Measurements from ENCODE around the gene KLRF1.
A peak's percentile ranks its signal among the peaks of the same experiment; 100 is the strongest.

Gene KLRF1

DNA sequence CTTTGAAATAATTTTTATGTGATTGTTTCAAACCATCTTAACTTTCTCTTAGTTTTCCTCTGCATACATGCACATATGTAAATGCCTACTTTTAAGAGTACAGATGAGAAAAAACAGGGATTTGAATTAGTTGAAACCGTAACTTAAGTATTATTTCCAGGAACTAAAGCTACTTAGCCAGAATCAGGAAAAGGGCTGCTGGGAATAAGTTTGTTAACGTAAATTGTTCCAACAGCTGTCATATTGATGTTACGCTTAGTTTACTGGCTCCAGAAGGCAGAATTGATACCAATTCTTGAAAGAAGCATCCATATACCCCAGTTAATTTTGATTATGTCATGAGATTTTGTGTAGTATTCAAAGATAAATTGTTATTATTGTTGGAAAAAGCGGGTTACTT is 17.9 kb upstream of the KLRF1 start:
- DNase-seq (ENCODE audit: low spot score) = no peak

DNA sequence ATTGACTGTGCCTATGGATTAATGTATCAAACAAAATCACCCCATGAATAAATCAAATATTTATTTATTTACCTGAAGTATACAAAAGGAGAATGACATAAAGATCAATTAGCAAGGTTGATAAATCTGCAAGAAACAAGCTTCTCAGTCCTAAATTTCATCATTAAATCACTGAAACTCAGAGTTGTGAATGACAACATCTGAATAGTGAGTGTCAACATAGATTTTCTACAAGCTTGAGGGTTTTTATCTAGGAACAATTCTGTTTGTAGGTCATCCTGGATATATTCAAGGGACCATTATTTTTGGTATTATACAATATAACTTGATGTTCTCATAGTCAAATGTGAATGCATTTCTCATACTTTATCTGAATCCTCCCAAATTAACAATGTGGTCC is 17.4 kb upstream of the KLRF1 start:
- no peak for DNase-seq (ENCODE audit: low spot score)

DNA sequence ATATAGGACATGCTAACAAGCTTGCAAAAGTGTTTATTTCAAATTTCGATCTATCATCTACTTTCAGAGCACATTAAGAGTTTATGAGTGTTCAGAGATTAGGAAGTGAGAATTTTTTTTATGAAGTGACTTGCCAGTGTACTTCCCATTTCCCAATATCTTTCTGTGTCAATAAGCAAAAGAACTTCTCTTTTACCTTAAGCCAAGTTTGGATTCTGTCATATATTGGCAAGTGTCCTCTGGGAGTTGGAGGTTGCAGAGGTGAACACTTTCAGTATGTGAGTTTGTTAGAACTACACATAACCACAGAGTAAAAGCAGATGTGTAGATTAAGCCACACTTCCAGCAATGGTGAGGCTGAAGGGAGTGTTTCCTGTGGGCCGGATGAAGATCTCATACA is 16.6 kb upstream of the KLRF1 start:
- DNase-seq (ENCODE audit: low spot score) = no peak

DNA sequence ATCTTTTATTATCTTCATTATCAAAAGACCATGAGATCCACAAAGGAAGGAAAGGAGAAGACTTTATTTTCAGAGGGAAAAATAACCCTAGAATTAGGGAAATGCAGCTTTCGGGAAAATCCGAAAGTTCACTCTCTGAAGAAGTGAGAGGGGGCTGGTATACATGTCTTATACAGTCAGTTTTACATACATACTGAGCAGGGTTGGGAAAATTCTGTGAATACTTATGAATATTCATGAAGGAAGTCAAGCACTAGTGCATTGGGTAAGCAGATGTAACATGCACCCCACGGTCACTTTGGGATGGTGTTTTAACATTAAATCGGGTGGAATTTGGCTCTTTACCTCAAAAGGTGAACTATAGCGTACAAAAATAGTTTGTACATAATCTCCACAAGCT is 15.7 kb upstream of the KLRF1 start:
- DNase-seq (ENCODE audit: low spot score) = no peak

DNA sequence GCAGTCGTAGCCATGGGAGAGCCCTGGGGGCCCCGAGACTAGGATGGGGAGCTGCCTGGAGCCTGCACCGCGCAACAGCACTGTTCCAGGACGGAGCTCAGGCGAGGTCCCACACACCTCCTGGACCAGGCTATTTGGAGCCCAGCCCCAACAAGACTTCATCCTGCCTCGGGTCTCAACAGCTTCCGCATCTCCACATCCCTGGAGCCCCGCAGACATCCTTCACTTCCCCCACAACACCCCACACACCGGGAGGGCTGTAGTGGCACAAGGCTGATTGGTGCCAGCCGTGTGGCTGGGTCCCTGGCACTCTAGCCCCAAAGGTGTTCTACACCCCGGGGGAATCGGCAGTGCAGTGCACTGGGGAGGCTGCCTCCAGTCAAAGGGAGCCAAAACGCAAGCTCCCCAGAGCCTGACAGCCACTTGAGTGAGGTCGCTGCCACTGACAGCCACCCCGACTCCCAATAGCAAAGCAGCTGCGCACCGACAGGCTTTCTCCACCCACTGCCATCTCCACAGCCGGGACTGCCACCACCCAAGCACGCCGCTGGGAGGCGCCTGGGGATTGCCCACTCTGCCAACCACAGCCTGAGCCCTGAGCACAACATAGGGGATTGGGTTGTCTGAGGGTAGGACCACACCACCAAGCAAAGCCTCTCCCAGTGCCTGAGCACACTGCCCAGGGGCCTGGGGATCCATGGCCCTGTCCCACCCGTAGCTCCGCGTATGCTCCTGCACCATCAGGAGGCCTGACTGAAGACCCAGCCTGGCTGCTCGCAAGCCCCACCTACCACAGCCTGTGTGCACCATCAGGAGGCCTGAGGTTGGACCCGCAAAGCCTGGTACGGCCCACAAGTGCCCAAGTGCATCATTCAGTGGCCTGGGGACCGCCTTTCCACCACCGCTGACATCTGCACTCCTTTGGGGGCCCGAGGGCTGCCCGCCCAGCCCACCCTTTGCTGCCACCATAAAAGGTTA is 13.2 kb upstream of the KLRF1 start:
- DNase-seq (ENCODE audit: low spot score) = peak; percentile 86

DNA sequence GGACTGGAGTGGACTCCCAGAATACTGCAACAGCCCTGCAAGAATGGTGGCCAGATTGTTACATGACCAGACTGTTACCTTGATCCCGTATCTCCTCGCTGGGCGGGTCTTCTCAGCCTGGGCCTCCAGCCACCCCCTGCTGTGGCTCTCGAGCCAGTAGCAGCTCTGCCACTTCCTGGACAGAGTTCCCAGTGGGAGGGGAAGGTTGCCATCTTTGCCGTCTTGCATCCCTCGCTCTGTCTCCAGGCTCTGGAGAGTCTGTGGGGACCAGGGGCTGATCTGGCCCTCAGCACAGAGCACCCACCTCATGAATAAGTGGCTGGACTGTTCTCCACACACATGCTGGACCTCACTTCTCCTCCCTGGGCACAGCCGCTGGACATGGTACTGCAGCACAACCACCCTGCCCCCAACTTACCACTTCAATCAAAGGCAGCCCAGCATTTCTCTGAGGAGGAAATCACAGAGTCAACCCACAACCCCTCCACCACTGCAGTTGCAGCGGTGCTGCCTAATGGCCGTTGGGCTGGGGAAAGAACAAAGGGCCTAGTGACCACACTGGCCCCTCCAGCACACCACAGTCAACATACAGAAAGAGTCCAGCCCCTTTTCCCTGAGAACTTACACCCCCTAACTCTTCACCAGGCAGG is 6.9 kb upstream of the KLRF1 start:
- DNase-seq (ENCODE audit: low spot score) = no peak

DNA sequence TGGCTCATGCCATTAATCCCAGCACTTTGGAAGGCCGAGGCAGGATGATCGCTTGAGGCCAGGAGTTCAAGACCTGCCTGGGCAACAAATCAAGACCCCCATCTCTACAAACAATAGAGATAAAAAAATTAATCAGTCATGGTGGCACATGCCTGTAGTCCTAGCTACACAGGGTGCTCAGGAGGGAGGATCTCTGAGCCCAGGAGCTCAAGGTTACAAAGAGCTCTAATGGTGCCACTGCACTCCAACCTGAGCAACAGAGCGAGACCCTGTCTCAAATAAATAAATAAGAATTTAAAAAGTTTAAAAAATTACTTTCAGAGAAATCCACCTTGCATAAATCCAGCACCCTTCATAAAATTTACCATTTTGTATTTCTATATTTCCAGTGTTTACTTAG is 2.2 kb downstream of the KLRF1 start:
- no peak for DNase-seq (ENCODE audit: low spot score)

DNA sequence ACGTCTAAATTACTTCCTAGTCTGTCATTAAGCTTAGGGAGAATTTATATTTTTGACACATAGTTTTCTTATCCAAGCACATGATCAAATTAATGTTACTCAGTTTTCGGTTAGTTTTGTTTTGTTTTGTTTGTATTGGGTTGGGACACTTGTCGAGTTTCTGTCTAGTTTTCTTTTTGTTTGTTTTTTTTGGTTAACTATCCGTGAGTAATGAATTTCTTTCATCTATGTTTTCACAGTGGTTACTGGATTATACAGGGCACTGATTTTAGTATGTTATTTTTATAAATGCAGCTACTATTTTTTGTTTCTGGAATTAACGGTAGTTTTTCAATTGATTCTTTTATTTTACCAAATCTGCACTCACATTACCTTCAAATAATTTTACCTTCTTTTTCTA is 2.7 kb downstream of the KLRF1 start:
- DNase-seq (ENCODE audit: low spot score) = no peak

DNA sequence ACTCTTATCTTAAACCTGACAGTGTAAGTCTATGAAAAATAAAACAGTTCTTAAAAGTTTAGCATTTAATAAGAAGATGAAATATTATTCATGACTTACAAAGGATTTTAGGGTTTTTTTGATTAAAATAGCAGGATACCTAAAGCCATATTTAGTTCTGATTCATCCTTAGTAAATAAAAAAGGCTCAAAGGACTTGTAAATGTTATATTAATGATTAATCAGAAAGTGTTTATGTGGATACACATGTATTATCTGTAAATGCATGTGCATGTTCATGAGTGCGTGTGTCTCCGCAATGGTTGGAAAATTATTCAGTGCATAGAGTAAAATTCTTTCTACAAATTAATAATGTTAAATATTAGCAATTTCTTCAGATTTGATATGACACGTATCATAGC is 4.4 kb downstream of the KLRF1 start:
- DNase-seq (ENCODE audit: low spot score) = no peak

DNA sequence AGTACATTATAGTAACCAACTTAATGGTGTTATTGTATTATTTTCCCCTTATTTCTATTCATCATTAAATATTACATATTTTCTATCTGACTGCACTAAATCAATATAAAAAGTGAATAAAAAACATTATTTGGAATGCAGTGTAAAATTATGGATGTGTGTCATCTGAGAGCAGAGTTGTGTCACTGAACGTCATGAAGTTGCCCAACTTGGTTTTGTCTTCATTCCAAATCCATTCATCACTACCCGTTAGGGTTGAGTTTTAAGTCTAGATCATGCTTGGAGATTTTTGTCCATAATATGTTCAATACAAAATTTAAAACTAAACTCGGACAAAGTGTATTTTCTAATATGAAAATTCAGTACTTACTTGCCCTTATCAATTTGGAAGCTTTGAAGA is 16.1 kb downstream of the KLRF1 start:
- no peak for DNase-seq (ENCODE audit: low spot score)

DNA sequence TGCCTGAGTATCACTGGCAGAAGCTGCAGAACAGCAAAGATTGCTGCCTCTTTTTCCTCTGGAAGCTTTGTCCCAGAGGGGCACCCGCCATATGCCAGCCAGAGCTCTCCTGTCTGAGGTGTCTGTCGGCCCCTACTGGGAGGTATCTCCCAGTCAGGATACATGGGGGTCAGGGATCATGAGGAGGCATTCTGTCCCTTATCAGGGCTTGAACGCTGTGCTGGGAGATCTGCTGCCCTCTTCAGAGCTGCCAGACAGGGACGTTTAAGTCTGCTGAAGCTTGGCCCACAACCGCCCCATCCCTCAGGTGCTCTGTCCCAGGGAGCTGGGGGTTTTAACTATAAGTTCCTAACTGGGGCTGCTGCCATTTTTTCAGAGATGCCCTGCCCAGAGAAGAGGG is 21.6 kb downstream of the KLRF1 start:
- no peak for DNase-seq (ENCODE audit: low spot score)

DNA sequence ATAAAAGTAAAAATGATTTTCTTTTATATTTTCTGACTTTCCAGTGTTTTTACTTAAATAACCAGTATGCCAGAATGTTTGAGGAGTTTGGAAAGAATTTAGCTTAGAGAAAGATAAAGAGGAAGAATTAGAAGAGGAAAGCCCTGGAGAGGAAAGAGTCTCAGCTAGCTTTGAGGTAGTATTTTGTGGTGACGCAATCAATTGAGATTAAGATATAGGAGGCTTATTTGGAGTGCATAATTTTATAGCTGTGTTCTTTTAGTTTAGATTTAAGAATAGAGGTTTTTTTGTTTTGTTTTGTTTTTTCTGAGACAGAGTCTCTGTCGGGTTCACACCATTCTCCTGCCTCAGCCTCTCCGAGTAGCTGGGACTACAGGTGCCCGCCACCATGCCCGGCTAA is 23.8 kb downstream of the KLRF1 start:
- DNase-seq (ENCODE audit: low spot score) = no peak

DNA sequence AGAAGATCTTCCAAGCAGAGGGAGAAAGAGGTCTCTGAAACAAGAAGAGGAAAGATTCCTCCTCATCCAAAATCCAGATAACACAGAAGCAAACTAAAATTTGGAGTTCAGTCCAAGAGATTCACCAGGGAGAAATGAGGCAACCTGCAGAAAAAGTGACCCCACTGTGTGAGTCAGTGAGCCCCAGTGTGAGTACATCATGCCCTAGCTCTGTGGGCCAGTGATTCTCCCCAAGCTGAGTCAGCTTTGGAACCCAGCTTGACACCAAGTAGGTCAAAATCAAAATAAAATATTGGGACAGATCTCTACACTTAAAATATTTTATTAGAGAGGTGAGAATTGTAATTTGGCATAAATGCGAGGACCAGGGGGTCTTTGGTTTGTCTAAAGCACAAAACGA is 24.6 kb downstream of the KLRF1 start:
- DNase-seq (ENCODE audit: low spot score) = no peak

DNA sequence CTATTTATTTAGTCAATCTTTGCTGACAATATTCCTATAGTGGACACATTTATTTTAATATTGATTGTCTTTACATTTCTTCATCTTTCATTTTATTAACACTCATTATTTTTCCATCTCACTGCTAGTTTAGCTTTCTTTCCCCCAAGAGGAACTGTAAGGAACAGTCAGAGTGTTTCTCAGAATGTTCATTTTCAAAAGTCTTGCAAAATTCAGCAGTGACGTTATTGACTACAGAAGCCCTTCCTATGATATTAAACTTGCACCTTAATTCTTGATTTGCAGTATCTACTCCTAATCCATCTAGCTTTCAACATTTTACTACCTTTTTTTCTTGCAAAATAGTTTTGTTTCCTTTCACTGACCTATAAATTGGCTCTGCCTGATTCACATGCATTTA is 28.9 kb downstream of the KLRF1 start:
- no peak for DNase-seq (ENCODE audit: low spot score)

DNA sequence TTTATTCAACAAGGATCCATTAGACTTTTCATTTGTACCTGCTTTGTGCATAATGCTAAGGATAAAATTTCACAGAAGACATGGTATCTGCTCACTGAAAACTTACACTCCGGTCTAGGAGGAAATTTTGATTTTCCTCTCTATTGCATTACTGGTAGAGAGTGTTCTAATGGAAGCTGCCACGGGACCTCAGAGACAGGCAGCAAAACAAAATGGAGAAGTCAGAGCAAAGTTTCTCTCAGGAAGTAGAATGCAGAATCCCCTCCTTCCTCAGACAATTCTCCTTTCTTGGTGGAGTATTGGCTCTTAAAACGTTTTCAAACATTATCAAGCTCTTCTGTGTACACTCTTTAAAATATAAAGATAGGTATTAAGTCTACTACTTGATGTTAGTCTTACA is 29.6 kb downstream of the KLRF1 start:
- no peak for DNase-seq (ENCODE audit: low spot score)

DNA sequence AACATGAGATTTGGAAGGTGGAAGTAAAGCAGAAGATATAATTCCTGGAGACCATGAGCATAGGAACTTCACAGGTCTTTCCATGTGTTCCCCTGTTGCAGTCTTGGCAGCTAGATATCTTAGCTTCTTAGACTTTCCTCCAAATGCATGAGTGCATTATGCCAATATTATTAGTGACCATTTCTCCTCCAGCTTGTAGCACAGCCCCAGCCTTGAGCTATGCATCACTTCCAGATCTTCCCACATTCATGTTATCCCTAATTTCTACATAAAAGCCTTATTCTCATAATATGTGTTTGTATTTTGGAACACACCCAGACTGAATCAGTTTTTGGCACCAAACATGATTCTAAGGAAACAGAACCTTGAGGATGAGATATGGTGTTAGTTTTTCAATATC is 30.9 kb downstream of the KLRF1 start:
- no peak for DNase-seq (ENCODE audit: low spot score)

DNA sequence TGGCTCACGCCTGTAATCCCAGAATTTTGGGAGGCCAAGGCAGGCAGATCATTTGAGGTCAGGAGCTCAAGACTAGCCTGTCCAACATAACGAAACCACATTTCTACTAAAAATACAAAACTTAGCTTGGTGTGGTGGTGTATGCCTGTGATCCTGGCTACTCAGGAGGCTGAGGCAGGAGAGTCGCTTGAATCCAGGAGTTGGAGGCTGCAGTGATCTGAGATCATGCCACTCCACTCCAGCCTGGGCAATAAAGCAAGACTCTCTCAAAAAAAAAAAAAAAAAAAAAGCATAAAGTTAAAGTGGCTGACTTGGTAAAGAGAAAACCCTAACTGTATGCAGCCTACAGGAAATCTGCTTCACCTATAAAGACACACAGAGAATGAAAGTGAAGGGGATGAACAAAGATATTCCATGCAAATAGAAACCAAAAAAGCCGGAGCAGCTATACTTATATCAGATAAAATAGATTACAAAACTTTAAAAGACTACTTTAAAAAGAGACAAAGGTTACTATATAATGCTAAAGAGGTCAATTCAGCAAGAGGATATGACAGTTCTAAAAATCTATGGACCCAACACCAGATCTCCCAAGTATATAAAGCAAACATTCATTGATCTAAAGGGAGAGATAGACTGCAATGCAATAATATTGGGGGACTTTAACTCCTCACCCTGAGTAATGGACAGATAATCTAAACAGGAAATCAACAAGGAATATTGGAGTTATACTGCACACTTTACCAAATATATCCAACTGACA is 37.8 kb downstream of the KLRF1 start:
- DNase-seq (ENCODE audit: low spot score) = no peak

DNA sequence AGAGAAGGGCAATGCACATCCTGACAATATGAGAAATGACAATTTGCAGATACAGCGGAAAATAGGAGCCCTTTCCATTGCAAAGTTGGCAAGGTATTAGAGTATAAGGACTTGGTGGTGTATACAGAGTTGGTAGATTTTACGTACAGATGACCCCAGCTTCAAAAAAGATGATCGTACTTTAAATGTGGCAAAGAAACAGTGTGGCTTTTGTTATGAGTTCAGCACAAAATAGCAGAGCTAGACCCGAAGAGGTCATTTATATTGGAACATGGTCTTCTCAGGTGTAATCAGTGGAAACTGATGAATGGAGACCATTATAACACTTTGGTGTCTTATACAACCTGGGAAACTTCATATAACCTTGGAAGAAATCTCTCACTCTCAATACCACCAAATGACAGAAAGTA is 39.6 kb downstream of the KLRF1 start:
- no peak for DNase-seq (ENCODE audit: low spot score)

DNA sequence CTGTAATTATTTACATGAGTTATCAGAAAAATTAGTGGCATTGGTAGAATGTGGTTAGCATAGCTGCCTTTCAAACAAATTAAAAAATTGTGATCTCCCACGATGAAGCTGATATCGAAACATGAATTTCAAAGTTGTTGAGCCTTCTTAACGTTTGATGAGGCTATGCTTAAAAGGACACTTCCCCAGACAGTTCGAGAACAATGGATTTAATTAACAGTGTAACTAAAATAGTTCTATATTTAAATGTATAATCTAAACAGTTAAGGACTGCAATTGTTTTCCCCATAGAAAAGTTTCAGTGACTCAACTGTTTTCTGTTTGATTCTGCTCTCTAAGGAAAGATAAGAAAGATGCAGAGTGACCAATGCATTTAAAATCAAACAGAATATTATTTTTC is 40.2 kb downstream of the KLRF1 start:
- DNase-seq (ENCODE audit: low spot score) = no peak

DNA sequence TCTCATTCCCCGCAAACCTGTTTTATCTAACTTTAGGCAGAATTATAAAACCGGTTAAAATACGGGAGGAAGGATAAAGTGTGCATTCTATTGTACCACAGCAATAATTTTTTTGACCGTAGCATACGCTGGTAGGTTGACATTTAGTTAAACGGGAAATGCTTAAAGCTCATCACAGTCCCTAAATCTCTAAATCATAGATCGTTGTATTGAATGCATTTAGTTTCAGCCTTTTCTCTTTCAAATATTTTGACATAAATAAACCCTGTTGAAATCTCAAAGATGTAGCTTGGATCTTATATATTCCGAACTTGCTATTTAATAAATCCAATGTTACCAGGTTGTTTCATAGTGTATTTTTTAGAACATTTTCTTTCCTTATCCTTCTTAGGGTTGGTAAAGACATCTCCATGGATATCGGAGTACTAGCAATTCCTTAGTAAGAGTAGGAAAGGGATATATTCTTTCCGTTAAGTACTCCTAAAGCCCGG is 41.1 kb downstream of the KLRF1 start:
- no peak for DNase-seq (ENCODE audit: low spot score)

DNA sequence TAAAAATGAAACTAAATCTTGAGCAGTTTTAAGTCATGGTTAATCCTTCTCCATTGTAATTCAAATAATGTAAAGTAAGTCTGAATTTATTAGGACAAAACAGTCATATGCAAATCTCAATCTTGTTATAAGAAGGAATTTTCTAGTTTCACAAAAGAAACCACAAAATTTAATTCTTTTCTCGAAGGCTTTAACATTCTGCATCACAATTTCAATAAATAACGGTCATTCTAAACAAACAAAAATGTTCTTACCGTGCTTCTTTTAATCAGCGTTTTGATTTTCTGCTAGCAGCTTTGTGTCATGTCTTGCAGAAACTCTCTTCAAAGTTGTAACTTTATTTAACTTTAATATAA is 41.6 kb downstream of the KLRF1 start:
- DNase-seq (ENCODE audit: low spot score) = no peak

DNA sequence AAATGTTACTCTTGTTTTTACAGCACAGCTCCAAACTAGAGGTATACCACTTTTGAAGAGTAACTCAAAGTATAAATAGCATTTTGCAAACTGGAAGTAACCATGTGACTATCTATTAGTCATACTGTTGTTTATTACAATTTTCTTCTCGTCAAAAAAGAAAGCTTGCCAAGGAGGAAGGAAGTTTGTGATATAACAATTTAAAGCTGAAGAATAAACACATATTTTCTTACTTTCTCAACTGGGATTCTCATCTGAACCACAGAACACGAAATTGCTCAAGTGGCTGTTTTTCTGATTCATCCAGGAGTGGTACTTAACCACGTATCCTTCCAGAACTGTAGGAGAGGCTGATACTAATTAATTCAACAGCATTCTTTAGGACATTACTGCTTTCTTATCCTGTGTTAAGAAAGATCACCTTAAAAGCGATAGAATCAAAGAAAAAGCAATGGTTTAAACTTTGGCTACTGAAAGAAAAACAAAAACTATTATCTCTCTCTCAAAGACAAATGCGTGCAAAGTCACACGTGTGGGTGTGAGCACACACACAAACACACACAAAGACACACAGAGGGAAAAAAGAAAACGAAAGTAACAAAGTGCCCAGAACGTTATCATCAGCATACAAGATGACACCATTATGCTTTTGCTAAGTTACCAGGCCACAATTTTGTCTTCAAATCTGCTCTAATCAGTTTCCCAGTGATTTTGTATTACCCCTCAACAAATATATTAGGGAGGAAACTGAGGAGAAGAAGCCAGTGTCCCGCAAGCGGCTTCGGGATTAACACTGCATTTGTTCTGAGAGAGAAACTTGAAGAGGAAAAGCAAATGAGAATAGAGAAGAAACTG is 42.3 kb downstream of the KLRF1 start, which contains the start of gene CLEC2B:
Gene CLEC2B (minus strand): TSS at position 48 of the 855 bp plus-strand sequence.
- DNase-seq (ENCODE audit: low spot score) = peak; percentile 52

Measured in GM03348 (cell line).